ENCODE results near the gene DDX27. TPM values are rescaled to one million over a fixed set of nuclear protein-coding genes. Genes with fewer than 3 reads are reported as not detected.
A peak's percentile ranks its signal among the peaks of the same experiment; 100 is the strongest.

Gene DDX27, protein sequence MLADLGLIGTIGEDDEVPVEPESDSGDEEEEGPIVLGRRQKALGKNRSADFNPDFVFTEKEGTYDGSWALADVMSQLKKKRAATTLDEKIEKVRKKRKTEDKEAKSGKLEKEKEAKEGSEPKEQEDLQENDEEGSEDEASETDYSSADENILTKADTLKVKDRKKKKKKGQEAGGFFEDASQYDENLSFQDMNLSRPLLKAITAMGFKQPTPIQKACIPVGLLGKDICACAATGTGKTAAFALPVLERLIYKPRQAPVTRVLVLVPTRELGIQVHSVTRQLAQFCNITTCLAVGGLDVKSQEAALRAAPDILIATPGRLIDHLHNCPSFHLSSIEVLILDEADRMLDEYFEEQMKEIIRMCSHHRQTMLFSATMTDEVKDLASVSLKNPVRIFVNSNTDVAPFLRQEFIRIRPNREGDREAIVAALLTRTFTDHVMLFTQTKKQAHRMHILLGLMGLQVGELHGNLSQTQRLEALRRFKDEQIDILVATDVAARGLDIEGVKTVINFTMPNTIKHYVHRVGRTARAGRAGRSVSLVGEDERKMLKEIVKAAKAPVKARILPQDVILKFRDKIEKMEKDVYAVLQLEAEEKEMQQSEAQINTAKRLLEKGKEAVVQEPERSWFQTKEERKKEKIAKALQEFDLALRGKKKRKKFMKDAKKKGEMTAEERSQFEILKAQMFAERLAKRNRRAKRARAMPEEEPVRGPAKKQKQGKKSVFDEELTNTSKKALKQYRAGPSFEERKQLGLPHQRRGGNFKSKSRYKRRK
- 30.5 and 34.1 TPM in 2 replicates for total RNA-seq
- long read RNA-seq, transcript DDX27-207 (21 exons, 2,693 nt), result major isoform, 148 of 254 reads
- long read RNA-seq, partial matches to known transcripts, result 85 of 254 reads
- long read RNA-seq, other reads (novel, unspliced or antisense), result 21 of 254 reads

DNA sequence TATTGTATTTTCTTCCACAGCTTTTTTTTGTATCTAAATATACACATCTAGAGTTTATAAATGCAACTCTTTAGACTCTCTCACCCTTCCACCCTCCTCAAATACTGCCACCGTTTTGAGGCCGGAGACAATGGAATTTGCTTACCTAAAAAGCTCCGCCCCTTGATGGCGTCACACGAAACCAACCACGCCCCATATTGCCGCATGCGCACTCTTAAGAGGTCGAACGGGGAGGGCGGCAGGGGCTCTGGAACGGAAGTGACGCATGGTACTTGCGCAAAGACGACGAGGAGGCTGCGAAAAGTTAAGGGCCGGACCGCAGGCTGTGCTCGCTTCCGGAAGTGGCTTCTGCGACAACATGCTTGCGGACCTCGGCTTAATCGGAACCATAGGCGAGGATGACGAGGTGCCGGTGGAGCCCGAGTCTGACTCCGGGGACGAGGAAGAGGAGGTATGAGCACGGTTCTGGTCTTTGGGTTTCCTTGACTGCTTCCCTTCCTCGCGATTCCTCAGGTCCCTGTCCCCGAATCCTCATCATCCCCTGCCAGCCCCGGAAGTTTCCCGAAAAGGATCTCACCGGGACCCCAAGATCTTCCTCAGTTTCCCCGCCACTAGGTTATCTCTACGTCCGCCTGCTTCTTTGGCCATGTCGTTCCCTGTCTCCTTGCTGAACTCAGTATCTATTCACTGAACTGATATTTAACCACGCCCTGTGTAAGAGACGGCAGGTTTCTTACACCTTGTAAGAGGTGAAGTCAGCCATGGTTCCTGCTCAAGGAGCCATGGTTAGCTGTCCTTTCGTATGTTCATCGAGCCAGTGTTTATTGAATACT, at the start of gene DDX27:
Gene DDX27, plus strand, starts transcription at position 326 of the 833 bp plus-strand sequence. Its CDS starts 33 bp downstream, at position 359.
- no peaks in the 10 kb centered on the region for H3K9me3 Mint-ChIP-seq (ENCODE audit: unreplicated experiment)
- TF ChIP-seq, protein P1, sequence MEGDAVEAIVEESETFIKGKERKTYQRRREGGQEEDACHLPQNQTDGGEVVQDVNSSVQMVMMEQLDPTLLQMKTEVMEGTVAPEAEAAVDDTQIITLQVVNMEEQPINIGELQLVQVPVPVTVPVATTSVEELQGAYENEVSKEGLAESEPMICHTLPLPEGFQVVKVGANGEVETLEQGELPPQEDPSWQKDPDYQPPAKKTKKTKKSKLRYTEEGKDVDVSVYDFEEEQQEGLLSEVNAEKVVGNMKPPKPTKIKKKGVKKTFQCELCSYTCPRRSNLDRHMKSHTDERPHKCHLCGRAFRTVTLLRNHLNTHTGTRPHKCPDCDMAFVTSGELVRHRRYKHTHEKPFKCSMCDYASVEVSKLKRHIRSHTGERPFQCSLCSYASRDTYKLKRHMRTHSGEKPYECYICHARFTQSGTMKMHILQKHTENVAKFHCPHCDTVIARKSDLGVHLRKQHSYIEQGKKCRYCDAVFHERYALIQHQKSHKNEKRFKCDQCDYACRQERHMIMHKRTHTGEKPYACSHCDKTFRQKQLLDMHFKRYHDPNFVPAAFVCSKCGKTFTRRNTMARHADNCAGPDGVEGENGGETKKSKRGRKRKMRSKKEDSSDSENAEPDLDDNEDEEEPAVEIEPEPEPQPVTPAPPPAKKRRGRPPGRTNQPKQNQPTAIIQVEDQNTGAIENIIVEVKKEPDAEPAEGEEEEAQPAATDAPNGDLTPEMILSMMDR (IDR thresholded peaks at IDR 0.05), result no peak
- DNase-seq (ENCODE audit: extremely low spot score, unreplicated experiment), result peak; percentile 99
- H3K4me3 Mint-ChIP-seq (ENCODE audit: unreplicated experiment), result peak within 1 kb of the TSS; percentile 91
- H3K4me1 Mint-ChIP-seq (ENCODE audit: unreplicated experiment), result peaks cover 19% of the 10 kb centered on the region
- H3K36me3 Mint-ChIP-seq (ENCODE audit: unreplicated experiment), result peaks cover 17% of the 10 kb centered on the region
- peak within 1 kb of the TSS; percentile 98 for H3K27ac Mint-ChIP-seq (ENCODE audit: unreplicated experiment)
- H3K27me3 Mint-ChIP-seq (ENCODE audit: unreplicated experiment), result no peaks in the 10 kb centered on the region

DNA sequence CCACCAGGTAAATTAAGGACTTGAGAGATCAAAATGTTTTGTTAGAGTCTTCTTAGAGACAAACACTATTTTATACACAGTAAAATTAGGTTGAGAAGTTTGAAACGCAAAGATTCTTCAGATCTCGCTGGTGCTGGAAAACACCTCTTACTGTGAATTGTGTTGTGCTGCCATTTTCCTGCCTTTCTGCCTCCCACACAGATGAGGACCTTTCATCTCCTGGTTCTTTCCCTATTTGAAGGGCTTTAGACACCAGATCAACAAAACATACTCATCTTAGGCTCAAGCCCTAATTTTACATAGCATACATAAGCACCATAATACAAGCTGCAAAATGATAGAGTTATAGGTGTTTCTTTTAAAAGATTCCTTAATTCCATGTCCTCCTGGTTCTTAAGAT, 49.7 kb upstream of the DDX27 start:
- TF ChIP-seq, protein P1 (IDR thresholded peaks at IDR 0.05), result no peak
- Mint-ChIP-seq H3K36me3 (ENCODE audit: unreplicated experiment) (peaks cover 16% of the 10 kb centered on the region), H3K27me3 (ENCODE audit: unreplicated experiment) (no peaks in the 10 kb centered on the region), H3K4me1 (ENCODE audit: unreplicated experiment) (peaks cover 21% of the 10 kb centered on the region), H3K27ac (ENCODE audit: unreplicated experiment) (no peak overlapping the region), H3K4me3 (ENCODE audit: unreplicated experiment) (no peak overlapping the region), H3K9me3 (ENCODE audit: unreplicated experiment) (no peaks in the 10 kb centered on the region)
- DNase-seq (ENCODE audit: extremely low spot score, unreplicated experiment), result no peak

DNA sequence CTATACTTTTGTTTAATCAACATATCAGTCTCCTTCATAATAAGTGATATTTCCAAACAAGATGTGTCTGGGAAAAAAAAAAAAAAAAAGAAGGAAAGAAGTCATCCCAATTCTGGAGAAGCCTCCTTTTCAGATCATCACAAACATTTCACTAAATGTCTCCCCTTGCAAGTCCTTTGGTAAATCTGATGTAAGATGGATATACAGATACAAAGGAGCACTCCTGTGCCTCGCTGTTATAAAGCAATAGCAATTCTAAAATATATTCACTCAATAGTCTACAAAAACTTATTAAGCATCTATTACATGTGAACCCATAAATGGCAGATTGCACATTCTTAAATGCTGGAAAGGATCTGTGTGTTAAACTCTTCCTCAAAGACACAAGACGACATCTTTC, 48.5 kb upstream of the DDX27 start:
- DNase-seq (ENCODE audit: extremely low spot score, unreplicated experiment), result no peak
- H3K36me3 Mint-ChIP-seq (ENCODE audit: unreplicated experiment), result peaks cover 16% of the 10 kb centered on the region
- peaks cover 21% of the 10 kb centered on the region for H3K4me1 Mint-ChIP-seq (ENCODE audit: unreplicated experiment)
- no peak overlapping the region for H3K27ac Mint-ChIP-seq (ENCODE audit: unreplicated experiment)
- TF ChIP-seq, protein P1 (IDR thresholded peaks at IDR 0.05), result no peak
- no peaks in the 10 kb centered on the region for H3K9me3 Mint-ChIP-seq (ENCODE audit: unreplicated experiment)
- no peak overlapping the region for H3K4me3 Mint-ChIP-seq (ENCODE audit: unreplicated experiment)
- H3K27me3 Mint-ChIP-seq (ENCODE audit: unreplicated experiment), result no peaks in the 10 kb centered on the region

DNA sequence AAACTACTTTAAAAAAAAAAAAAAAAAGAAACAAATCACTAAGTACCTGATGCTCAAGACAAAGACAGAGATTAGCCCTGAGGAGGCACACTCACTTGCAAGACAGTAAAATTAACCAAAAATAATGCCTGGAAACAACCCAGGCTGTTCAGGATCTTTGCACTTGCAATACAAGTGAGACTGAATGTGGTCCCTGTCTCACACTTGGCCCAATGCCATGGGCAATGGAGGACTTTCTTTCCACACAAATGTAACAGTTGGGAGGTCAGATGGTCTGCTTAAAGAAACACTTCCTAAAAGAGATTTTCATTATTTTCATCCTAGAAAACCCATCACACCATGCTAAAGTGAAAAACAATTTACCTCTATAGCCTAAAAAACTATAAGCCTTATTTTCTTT, 47.3 kb upstream of the DDX27 start:
- Mint-ChIP-seq H3K27ac (ENCODE audit: unreplicated experiment) (no peak overlapping the region), H3K4me3 (ENCODE audit: unreplicated experiment) (no peak overlapping the region), H3K9me3 (ENCODE audit: unreplicated experiment) (no peaks in the 10 kb centered on the region), H3K27me3 (ENCODE audit: unreplicated experiment) (no peaks in the 10 kb centered on the region), H3K36me3 (ENCODE audit: unreplicated experiment) (peaks cover 16% of the 10 kb centered on the region), H3K4me1 (ENCODE audit: unreplicated experiment) (peaks cover 19% of the 10 kb centered on the region)
- TF ChIP-seq, protein P1 (IDR thresholded peaks at IDR 0.05), result no peak
- DNase-seq (ENCODE audit: extremely low spot score, unreplicated experiment), result no peak

Data from osteocyte (in vitro differentiated cells).